Stimulated activated CD4-positive, alpha-beta T cell treated with anti-CD3 and anti-CD28 coated beads, Interleukin-4, amount 100 ng/mL, for 24 hours (primary cell): ENCODE measurements around the gene TMEM115.
"Not testable (repeated sequence)": the region's sequence is repeated elsewhere in the genome, so short reads cannot be mapped to it uniquely, and the experiment has no call there.

ENCODE experiments used
- DNase-seq: peaks from one replicate; pipeline ENCODE4 v3.0.0-alpha.2; 2020

TMEM115 gene

DNA sequence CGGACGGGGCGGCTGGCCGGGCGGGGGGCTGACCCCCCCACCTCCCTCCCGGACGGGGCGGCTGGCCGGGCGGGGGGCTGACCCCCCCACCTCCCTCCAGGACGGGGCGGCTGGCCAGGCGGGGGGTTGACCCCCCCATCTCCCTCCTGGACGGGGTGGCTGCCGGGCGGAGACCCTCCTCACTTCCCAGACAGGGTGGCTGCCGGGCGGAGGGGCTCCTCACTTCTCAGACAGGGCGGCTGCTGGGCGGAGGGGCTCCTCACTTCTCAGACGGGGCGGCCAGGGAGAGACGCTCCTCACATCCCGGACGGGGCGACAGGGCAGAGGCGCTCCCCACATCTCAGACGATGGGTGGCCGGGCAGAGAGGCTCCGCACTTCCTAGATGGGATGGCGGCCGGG, 47.3 kb downstream of the TMEM115 start:
- DNase-seq: not testable (repeated sequence)
